ENCODE results near the gene TNFRSF17. TPM values are rescaled to one million over a fixed set of nuclear protein-coding genes. Genes with fewer than 3 reads are reported as not detected.

Gene TNFRSF17
- total RNA-seq, 1 donor = not detected

DNA sequence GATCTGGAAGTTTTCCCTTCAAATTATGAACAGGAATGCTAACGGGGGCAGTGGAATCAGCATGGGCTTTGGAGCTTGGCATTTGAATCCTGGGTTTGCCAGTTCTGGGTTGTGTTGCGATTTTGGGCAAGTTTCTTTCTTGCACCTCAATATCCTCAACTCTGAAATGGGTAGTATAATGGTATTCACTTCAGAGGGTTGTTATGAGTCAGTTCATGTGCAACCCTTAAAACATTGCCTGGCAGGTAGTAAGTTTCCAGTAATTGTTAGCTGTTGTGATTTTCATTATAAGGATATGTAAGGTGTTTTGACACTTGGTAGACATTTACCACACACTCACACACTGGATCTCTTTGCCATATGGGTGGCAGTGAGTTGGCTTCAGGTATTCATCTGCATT, 44.9 kb downstream of the TNFRSF17 start:
- TF ChIP-seq, protein P1, sequence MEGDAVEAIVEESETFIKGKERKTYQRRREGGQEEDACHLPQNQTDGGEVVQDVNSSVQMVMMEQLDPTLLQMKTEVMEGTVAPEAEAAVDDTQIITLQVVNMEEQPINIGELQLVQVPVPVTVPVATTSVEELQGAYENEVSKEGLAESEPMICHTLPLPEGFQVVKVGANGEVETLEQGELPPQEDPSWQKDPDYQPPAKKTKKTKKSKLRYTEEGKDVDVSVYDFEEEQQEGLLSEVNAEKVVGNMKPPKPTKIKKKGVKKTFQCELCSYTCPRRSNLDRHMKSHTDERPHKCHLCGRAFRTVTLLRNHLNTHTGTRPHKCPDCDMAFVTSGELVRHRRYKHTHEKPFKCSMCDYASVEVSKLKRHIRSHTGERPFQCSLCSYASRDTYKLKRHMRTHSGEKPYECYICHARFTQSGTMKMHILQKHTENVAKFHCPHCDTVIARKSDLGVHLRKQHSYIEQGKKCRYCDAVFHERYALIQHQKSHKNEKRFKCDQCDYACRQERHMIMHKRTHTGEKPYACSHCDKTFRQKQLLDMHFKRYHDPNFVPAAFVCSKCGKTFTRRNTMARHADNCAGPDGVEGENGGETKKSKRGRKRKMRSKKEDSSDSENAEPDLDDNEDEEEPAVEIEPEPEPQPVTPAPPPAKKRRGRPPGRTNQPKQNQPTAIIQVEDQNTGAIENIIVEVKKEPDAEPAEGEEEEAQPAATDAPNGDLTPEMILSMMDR (IDR thresholded peaks at IDR 0.05; ENCODE audit: insufficient read depth, low read depth, low read length) = no peak
- DNase-seq (ENCODE audit: low read depth) = no peak
- no peak overlapping the region for H3K4me3 ChIP-seq (ENCODE audit: low read depth, low read length)

DNA sequence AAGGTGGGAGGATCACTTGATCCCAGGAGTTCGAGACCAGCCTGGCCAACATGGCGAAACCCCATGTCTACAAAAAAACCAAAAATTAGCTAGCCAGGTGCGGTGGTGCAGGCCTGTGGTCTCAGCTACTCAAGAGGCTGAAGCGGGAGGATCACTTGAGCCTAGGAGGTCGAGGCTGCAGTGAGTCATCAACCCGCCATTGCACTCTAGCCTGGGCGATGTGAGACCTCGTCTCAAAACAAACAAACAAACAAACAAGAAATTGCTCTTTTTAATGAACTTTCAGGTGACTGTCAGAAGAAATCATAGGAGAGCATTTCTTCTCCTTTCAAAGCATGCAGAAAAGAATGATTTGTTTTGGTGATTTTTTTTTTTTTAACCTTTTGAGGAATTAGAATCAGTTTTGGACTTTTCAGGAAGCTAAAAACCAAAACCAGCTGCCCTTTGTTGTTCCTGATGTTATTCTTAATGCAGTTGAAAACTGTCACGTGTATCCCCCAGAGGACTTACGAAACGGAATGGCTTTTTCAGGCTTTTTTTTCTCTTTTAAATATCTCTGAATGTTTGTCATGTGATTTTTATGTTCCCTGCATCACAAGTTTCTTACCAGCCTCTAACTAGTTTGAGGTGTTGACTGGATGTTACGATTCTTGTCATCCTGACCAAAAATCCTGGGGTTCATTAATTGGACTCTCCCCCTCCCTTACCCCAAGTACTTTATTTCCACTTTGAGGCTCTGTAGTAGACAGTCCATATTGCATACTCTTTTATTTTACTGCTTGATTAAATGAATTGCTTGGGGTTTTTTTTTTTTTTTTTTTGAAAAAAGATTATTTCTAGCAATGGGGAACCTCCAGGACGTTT, 45.6 kb downstream of the TNFRSF17 start:
- TF ChIP-seq, protein P1 (IDR thresholded peaks at IDR 0.05; ENCODE audit: insufficient read depth, low read depth, low read length) = no peak
- H3K4me3 ChIP-seq (ENCODE audit: low read depth, low read length) = no peak overlapping the region
- peak; percentile 75 for DNase-seq (ENCODE audit: low read depth)

DNA sequence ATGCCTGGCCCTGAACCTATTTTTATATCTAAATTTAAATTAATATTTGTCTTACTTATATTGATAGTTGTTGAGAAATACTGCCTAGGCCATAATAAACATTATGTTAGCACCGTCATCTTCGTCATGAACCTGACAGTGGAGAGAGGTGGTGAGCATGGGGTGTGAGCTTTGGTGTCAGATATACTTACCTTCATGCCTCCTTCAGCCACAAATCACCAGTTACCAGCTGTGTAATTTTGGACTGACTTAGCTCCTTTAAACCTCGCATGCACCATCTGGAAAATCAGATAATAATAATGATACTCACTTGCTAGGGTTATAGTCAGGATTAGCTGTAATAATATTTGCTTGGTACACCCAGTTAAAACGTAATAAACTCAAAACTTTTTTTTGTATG, 46.6 kb downstream of the TNFRSF17 start:
- no peak for DNase-seq (ENCODE audit: low read depth)
- TF ChIP-seq, protein P1 (IDR thresholded peaks at IDR 0.05; ENCODE audit: insufficient read depth, low read depth, low read length) = no peak
- no peak overlapping the region for H3K4me3 ChIP-seq (ENCODE audit: low read depth, low read length)

DNA sequence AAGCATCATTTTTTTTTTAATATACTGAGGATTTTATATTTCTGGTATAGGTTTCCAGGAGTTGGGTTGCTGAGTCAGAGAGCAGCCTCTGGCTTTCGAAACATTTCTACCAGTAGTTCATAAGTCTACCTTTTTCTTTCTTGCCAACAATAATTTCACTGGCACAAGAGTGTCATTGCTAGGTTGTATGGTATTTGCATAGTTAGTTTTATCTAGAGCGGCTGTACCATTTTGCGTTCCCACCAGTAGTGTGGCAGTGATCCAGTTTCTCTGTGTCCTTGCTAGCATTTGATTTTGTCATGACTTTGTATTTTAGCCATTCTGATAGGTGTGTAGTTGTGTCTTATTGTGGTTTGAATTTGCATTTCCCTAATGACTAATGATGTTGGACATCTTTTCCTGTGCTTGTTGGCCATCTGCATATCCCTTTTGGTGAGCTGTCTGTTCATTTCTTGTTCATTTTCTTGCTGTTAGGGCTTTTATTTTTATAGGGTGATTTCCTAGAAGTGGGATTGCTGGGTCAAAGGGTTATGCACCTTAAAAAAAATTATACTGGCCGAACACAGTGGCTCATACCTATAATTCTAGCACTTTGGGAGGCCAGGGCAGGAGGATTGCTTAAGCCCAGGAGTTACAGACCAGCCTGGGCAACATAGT, 51.4 kb downstream of the TNFRSF17 start:
- no peak overlapping the region for H3K4me3 ChIP-seq (ENCODE audit: low read depth, low read length)
- peak; percentile 18 for DNase-seq (ENCODE audit: low read depth)
- TF ChIP-seq, protein P1 (IDR thresholded peaks at IDR 0.05; ENCODE audit: insufficient read depth, low read depth, low read length) = no peak

DNA sequence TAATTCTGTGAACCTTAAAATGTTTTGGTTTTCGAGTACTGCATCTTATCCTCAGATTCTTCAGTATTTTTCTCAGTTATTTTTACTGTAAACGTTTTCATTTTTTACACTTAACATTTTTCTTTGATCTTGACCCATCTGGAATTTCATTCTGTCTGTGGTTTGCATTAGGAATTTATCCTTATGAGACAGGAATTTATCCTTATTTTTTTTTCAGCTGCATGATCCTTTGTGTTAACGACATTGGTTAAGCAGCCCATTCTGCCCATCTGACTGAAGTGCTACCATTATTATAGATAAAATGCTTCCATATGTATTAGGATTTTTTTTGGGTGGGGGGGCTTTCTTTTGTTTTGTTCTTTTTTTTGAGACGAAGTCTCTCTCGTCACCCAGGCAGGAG, 52.5 kb downstream of the TNFRSF17 start:
- no peak overlapping the region for H3K4me3 ChIP-seq (ENCODE audit: low read depth, low read length)
- TF ChIP-seq, protein P1 (IDR thresholded peaks at IDR 0.05; ENCODE audit: insufficient read depth, low read depth, low read length) = no peak
- peak; percentile 70 for DNase-seq (ENCODE audit: low read depth)

Small RNA genes within 50 kb of the gene (small RNA-seq; reads per million reads assigned to genes)
- gene AC007216.5 (not detected), gene UBL5P4 (not detected)

Other genes with a start within 250 kb of the TNFRSF17 start
- gene TXNDC11, start 222.4 kb upstream of the TNFRSF17 start, total RNA-seq = 27.1 and 30.2 TPM in 2 replicates
- gene ZC3H7A, start 168.0 kb upstream of the TNFRSF17 start, total RNA-seq = 39.0 and 59.2 TPM in 2 replicates
- 57.7 and 117 TPM in 2 replicates for gene RSL1D1, start 113.7 kb upstream of the TNFRSF17 start, total RNA-seq
- 104 and 170 TPM in 2 replicates for gene GSPT1, start 49.3 kb upstream of the TNFRSF17 start, total RNA-seq
- 2.2 and 2.3 TPM in 2 replicates for gene NPIPB2, start 23.2 kb upstream of the TNFRSF17 start, total RNA-seq
- 21.6 and 24.2 TPM in 2 replicates for gene SNX29, start 11.5 kb downstream of the TNFRSF17 start, total RNA-seq